ENCODE measurements around the gene COX7A2.
A peak's percentile ranks its signal among the peaks of the same experiment; 100 is the strongest.

The COX7A2 gene

DNA sequence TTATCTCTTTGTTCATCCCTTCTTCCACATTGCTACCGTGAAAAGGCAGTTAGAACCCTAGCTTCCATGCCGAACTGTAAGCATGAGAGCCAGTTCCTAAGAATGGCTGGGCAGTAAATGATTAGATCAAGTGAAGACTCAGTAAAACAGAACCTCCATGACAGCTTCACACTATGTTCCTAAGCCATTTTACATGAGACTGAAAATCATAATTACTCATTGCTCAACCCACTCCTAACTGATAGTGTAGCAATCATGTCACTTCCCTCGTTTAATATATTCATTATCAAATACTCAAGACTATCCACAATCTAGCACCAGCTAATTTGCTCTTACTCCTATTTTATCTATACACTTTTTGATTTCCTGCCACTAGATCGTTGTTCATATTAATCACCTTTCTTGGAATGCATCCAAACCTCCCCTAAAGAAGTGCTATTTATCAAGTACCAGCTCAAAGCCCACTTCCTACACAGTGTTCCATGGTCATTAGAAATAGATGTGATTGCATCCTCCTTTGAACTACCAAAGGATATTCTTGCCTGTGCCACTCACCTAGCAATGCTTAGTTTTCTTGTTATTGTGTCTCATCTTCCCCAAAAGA lies 35.0 kb upstream of the COX7A2 start:
- Mint-ChIP-seq H3K36me3 (ENCODE audit: low read depth) (peaks cover 24% of the 10 kb centered on the region), H3K27me3 (ENCODE audit: low read depth) (no peaks in the 10 kb centered on the region), H3K9me3 (no peaks in the 10 kb centered on the region), H3K4me3 (no peak overlapping the region), H3K27ac (peak overlapping the region in 2 of 3 experiments; percentile 8 to 22), H3K4me1 (peaks cover 36% of the 10 kb centered on the region)
- TF ChIP-seq, protein P1, sequence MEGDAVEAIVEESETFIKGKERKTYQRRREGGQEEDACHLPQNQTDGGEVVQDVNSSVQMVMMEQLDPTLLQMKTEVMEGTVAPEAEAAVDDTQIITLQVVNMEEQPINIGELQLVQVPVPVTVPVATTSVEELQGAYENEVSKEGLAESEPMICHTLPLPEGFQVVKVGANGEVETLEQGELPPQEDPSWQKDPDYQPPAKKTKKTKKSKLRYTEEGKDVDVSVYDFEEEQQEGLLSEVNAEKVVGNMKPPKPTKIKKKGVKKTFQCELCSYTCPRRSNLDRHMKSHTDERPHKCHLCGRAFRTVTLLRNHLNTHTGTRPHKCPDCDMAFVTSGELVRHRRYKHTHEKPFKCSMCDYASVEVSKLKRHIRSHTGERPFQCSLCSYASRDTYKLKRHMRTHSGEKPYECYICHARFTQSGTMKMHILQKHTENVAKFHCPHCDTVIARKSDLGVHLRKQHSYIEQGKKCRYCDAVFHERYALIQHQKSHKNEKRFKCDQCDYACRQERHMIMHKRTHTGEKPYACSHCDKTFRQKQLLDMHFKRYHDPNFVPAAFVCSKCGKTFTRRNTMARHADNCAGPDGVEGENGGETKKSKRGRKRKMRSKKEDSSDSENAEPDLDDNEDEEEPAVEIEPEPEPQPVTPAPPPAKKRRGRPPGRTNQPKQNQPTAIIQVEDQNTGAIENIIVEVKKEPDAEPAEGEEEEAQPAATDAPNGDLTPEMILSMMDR (IDR thresholded peaks at IDR 0.05; ENCODE audit: unreplicated experiment in 3 of 3): no peak

DNA sequence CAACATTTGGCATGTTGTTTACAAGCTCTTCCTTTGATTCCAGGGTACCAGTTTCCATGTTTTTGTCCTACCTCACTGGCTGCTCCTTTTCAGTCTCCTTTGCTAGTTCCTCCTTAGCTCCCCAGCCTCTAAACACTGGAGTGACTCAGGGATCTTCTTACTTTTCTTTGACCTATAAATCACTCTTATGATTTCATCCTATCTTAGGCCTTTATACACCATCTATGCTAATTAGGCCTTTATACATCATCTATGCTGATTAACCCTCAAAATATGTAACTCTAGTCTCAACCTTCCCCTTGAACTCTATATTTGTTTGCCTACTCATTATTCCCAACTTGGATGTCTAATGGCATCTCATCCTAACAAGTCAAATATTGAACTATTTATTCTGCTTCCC lies 31.5 kb upstream of the COX7A2 start:
- Mint-ChIP-seq H3K27ac (no peak overlapping the region), H3K4me3 (no peak overlapping the region), H3K27me3 (ENCODE audit: low read depth) (no peaks in the 10 kb centered on the region), H3K4me1 (peaks cover 18% of the 10 kb centered on the region), H3K36me3 (ENCODE audit: low read depth) (peaks cover 51% of the 10 kb centered on the region), H3K9me3 (no peaks in the 10 kb centered on the region)
- TF ChIP-seq, protein P1 (IDR thresholded peaks at IDR 0.05; ENCODE audit: unreplicated experiment in 3 of 3): no peak

DNA sequence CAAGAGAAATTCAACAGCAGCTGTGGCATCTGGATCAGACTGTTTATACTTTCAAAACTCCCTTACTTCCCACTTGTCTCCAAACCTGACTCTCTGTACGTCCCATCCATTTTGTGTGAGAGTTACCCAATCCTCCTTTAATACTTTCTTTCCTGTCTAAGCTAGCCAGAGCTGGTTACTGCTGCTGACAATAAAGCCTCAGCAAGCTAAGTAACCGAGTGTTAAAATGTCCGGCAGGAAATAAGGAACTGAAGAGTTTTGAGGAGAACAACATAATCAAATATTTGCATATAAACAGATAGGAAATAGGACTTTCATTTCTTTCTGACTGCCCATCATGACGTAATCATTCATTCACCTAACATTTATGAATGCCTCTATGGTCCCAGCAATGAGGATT lies 29.4 kb upstream of the COX7A2 start:
- no peak overlapping the region for H3K27ac Mint-ChIP-seq
- TF ChIP-seq, protein P1 (IDR thresholded peaks at IDR 0.05; ENCODE audit: unreplicated experiment in 3 of 3): no peak
- no peak overlapping the region for H3K4me3 Mint-ChIP-seq
- H3K9me3 Mint-ChIP-seq: no peaks in the 10 kb centered on the region
- H3K27me3 Mint-ChIP-seq (ENCODE audit: low read depth): no peaks in the 10 kb centered on the region
- no peaks in the 10 kb centered on the region for H3K4me1 Mint-ChIP-seq
- peaks cover 50% of the 10 kb centered on the region for H3K36me3 Mint-ChIP-seq (ENCODE audit: low read depth)

DNA sequence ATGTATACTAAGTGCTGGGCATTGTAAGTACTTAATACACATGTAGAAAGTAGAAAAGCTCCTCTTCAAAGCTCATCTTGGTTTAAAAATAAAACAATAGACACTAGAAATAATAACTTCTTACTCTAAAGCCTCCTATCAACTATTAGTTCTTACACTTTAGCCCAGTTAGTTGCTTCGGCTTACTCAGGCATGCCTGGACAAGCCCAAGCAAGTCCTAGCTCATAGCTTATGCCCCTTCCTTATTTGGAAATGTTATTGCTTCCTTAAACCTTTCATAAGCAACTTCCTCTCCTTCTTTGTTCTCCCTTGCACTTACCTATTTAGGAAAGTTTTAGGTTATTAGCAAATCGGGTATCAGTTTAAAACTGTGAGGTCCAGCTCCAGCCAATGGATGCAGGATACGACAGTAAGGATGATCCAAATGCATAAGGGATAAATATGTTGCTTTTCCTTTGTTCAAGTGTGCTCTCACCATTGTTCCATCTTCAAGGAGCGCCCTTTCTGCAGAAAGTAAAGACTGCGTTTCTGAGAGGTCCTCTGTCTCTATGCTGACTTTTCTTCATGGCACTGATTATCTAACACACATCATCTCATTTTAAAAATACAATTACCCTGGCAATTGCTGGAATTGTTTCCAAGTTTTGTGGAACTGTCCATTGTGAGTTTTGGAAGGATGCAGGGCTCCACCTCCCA lies 28.7 kb upstream of the COX7A2 start:
- Mint-ChIP-seq H3K4me3 (no peak overlapping the region), H3K36me3 (ENCODE audit: low read depth) (peaks cover 50% of the 10 kb centered on the region), H3K27me3 (ENCODE audit: low read depth) (no peaks in the 10 kb centered on the region), H3K9me3 (no peaks in the 10 kb centered on the region), H3K4me1 (peaks cover 6% of the 10 kb centered on the region), H3K27ac (no peak overlapping the region)
- TF ChIP-seq, protein P1 (IDR thresholded peaks at IDR 0.05; ENCODE audit: unreplicated experiment in 3 of 3): no peak

DNA sequence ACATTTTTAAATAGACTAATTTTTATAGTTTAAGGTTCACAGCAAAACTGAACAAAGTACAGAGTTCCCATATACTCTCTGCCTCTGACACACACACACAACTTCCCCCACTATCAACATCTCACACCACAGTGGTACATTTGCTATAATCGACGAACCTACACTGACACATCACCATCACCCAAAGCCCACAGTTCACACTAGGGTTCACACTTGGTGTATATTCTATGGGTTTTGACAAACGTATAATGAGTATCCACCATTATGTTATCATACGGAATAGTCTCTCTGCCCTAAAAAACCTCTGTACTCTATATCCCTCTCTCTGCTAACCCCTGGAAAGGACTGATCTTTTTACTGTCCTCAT lies 25.4 kb upstream of the COX7A2 start:
- no peak overlapping the region for H3K4me3 Mint-ChIP-seq
- no peak overlapping the region for H3K27ac Mint-ChIP-seq
- H3K27me3 Mint-ChIP-seq (ENCODE audit: low read depth): no peaks in the 10 kb centered on the region
- H3K4me1 Mint-ChIP-seq: peaks cover 11% of the 10 kb centered on the region
- TF ChIP-seq, protein P1 (IDR thresholded peaks at IDR 0.05; ENCODE audit: unreplicated experiment in 3 of 3): no peak
- no peaks in the 10 kb centered on the region for H3K9me3 Mint-ChIP-seq
- H3K36me3 Mint-ChIP-seq (ENCODE audit: low read depth): peaks cover 32% of the 10 kb centered on the region
